Transverse colon (tissue), 4 donors: Measurements from ENCODE around the gene RNLS. TPM values are rescaled to one million over a fixed set of nuclear protein-coding genes. Genes with fewer than 3 reads are reported as not detected.

Source experiments
- DNase-seq: peaks from one replicate; pipeline ENCODE4 v3.0.0-alpha.2; 2019
- H3K27ac ChIP-seq, 4 donors: fragments of 200-600 bp; sonication (generic); 2 replicates each; pipeline ENCODE4 v1.5.1; 2016 to 2018; ENCODE audit warnings: inconsistent platforms in 4 of 4
- H3K27me3 ChIP-seq: fragments of 200-600 bp; sonication (generic); 2 replicates; pipeline ENCODE4 v1.5.1; 2017; ENCODE audit warnings: inconsistent platforms
- H3K36me3 ChIP-seq, 4 donors: fragments of 200-600 bp; sonication (generic); 2 replicates each; pipeline ENCODE4 v1.5.1; 2017 to 2019; ENCODE audit warnings: inconsistent platforms in 4 of 4
- H3K4me1 ChIP-seq, 4 donors: fragments of 200-600 bp; sonication (generic); 2 replicates each; pipeline ENCODE4 v1.5.1; 2017 to 2020; ENCODE audit warnings: inconsistent platforms in 4 of 4
- H3K4me3 ChIP-seq, 4 donors: fragments of 200-600 bp; sonication (generic); 1 replicate in 1 of 4; 2 replicates in 3 of 4; pipeline versions ENCODE4 v1.5.1 to v1.6.1; 2017 to 2019; ENCODE audit warnings: inconsistent platforms in 4 of 4
- H3K9me3 ChIP-seq, 2 donors: fragments of 200-600 bp; sonication (generic); 2 replicates each; pipeline ENCODE4 v1.5.1; 2017 to 2019; ENCODE audit warnings: inconsistent platforms in 2 of 2
- EP300 ChIP-seq: sonication (generic); formaldehyde crosslinking; IDR thresholded peaks from one replicate; pipeline ENCODE4 v1.6.1; 2017; ENCODE audit warnings: antibody characterized with exemption, low read depth
- POLR2A ChIP-seq: fragments of 450-650 bp; IDR thresholded peaks from one replicate; pipeline ENCODE4 v1.6.1; 2016; ENCODE audit warnings: antibody characterized with exemption, mild to moderate bottlenecking, moderate library complexity
- POLR2AphosphoS5 ChIP-seq, 3 donors: sonication (generic); formaldehyde crosslinking; IDR thresholded peaks; one replicate each; pipeline ENCODE4 v1.6.1; 2016; ENCODE audit warnings: antibody characterized with exemption in 3 of 3
- WGBS, 2 donors: methylation state at CpG; one replicate each; pipeline ENCODE4 v1.1.5; 2018; ENCODE audit warnings: low coverage in 1 of 2; 5-methylcytosine and 5-hydroxymethylcytosine counted together
- in situ Hi-C, 4 donors: fragments of 200-750 bp; cut with MboI; loops; one replicate each; pipeline versions ENCODE4 v1.15.0 to v1.15.1; 2017; ENCODE audit warnings: low sequenced_read_pairs in 3 of 4, low pct_ligation_motif_present in 1 of 4, low pct_unique_long_range_greater_than_20kb in 1 of 4
- intact Hi-C: fragments of 100-400 bp; cut with DNase I; formaldehyde crosslinking; loops from one replicate; pipeline ENCODE4 v1.15.1; 2023; ENCODE audit warnings: low total_unique reads
- total RNA-seq, 4 donors: library from RNA; depleted of rRNA; stranded (reverse); fragments of >200 nt; gene quantifications; one replicate each; pipeline ENCODE4 v1.1.0, GENCODE V29; 2016
- TF ChIP-seq, protein P1 (sequence below), 5 experiments: fragments of 200-600 bp in 3 of 5; fragments of 450-650 bp in 2 of 5; sonication (generic) in 3 of 5; IDR thresholded peaks; 1 replicate in 2 of 5; 2 replicates in 3 of 5; pipeline ENCODE4 v1.5.1; 2016 to 2017; ENCODE audit warnings: antibody characterized with exemption in 5 of 5, inconsistent platforms in 3 of 5, mild to moderate bottlenecking in 2 of 5, moderate library complexity in 1 of 5

The RNLS gene
- total RNA-seq, 4 donors from 2014 or later, result 2.4 to 78.2 (median 28.9) TPM

DNA sequence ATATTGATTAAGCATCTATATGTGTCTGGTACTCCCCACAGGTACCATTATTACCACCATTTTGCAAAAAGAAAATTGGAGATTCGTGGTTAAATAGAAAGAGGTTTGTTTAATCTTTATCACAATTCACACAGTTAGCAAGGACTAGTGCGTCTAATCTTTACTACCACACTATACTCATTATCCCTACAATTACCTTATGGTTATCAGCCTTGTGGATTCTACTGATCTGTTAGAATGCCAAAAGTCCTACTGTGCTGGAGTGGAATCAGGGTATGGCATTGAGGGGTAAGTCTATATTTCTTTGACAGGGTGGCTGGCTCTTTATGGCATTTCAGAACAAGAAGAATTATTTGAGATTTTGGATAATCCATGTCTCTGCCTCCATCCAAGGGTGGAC lies 156.1 kb downstream of the RNLS start:
- Histone ChIP-seq H3K27me3 (no peaks in the 10 kb centered on the region), H3K4me1 (peaks cover 0 to 11% (median 0%) of the 10 kb centered on the region in 4 donors), H3K36me3 (no peaks in the 10 kb centered on the region), H3K4me3 (no peak overlapping the region), H3K9me3 (no peaks in the 10 kb centered on the region), H3K27ac (no peak overlapping the region)
- in situ Hi-C loops, result no loop called here
- intact Hi-C loops, result no loop called here
- 51 to 54% methylated on average over 2 of the region's 2 CpGs for WGBS, 2 donors
- TF ChIP-seq, protein P1, sequence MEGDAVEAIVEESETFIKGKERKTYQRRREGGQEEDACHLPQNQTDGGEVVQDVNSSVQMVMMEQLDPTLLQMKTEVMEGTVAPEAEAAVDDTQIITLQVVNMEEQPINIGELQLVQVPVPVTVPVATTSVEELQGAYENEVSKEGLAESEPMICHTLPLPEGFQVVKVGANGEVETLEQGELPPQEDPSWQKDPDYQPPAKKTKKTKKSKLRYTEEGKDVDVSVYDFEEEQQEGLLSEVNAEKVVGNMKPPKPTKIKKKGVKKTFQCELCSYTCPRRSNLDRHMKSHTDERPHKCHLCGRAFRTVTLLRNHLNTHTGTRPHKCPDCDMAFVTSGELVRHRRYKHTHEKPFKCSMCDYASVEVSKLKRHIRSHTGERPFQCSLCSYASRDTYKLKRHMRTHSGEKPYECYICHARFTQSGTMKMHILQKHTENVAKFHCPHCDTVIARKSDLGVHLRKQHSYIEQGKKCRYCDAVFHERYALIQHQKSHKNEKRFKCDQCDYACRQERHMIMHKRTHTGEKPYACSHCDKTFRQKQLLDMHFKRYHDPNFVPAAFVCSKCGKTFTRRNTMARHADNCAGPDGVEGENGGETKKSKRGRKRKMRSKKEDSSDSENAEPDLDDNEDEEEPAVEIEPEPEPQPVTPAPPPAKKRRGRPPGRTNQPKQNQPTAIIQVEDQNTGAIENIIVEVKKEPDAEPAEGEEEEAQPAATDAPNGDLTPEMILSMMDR (IDR thresholded peaks at IDR 0.05), result no peak
- TF ChIP-seq POLR2AphosphoS5 (IDR thresholded peaks at IDR 0.05) (no peak), EP300 (no peak), POLR2A (no peak)
- no peak for DNase-seq

DNA sequence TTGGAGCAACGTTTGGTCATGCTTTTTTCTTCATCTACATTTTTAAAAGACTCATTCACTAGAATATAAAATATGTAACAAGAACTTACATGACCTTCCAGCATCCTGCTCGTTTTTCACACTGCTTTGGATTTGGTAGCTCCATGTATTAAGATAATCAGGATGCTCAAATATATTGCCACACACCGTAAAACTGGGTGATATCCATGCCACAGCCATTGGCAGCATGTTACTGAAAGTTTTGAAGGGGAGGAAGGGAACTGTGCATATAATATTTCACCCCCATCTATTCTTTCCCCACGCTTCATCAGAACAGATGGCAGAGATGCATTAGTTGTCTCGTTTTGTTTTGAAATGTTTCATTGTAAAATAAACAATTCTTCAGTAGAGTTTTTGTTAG lies 158.2 kb downstream of the RNLS start:
- in situ Hi-C loops (no loop called here), intact Hi-C loops (no loop called here)
- no peak overlapping the region for H3K4me3 ChIP-seq
- 54 to 59% methylated on average over 5 of the region's 5 CpGs for WGBS, 2 donors
- H3K27ac ChIP-seq, result no peak overlapping the region
- no peak for DNase-seq
- TF ChIP-seq POLR2AphosphoS5 (IDR thresholded peaks at IDR 0.05), result no peak
- no peak for TF ChIP-seq POLR2A
- no peak for TF ChIP-seq EP300
- TF ChIP-seq, protein P1 (IDR thresholded peaks at IDR 0.05), result no peak
- H3K27me3 ChIP-seq, result no peaks in the 10 kb centered on the region
- no peaks in the 10 kb centered on the region for H3K36me3 ChIP-seq
- no peaks in the 10 kb centered on the region for H3K9me3 ChIP-seq
- H3K4me1 ChIP-seq, result peaks cover 0 to 20% (median 2%) of the 10 kb centered on the region in 4 donors

DNA sequence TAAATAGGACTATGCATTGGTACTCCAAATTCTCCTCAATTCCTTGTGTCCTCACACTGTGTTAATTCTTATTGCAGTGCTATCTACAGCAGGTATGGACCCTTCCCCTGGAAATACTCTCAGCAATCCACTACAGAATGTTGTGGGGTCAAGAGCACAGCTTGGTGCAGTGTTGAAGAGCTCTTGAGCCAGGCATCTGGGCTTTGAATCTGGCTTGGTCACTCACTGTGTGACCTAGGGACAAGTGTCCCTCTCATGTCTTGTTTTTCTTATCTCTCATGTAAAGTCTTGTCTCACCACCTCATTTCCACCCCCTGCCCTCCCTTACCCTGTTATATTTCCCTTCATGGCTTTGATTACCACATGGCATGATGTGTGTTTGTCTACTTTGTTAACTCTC lies 159.4 kb downstream of the RNLS start:
- H3K27me3 ChIP-seq, result no peaks in the 10 kb centered on the region
- H3K36me3 ChIP-seq, result no peaks in the 10 kb centered on the region
- no peak overlapping the region for H3K4me3 ChIP-seq
- peaks cover 0 to 17% (median 2%) of the 10 kb centered on the region in 4 donors for H3K4me1 ChIP-seq
- in situ Hi-C loops, result no loop called here
- intact Hi-C loops, result no loop called here
- H3K9me3 ChIP-seq, result no peaks in the 10 kb centered on the region
- no peak for TF ChIP-seq EP300
- no peak for TF ChIP-seq POLR2A
- TF ChIP-seq POLR2AphosphoS5 (IDR thresholded peaks at IDR 0.05), result no peak
- TF ChIP-seq, protein P1 (IDR thresholded peaks at IDR 0.05), result no peak
- no peak for DNase-seq
- no peak overlapping the region for H3K27ac ChIP-seq

DNA sequence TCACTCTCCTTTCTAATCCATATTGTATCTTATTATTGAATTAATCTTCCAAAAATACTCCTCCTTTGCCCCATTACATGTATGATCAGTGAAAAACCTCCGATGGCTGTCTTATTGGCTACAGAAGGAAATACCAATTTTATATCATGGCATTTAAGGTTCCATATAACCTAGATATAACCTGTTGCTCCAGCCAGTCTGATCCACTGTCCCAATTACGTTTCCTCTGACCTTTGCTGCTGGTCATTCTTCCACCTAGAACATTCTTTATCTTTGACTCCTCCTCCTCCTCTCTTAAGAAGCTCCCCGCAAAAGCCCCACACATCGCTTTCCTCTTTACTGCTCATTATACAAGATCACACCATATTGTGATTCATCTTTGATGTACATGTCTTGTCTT lies 161.5 kb downstream of the RNLS start:
- TF ChIP-seq POLR2AphosphoS5 (IDR thresholded peaks at IDR 0.05), result no peak
- TF ChIP-seq POLR2A, result no peak
- TF ChIP-seq, protein P1 (IDR thresholded peaks at IDR 0.05), result no peak
- TF ChIP-seq EP300, result no peak
- DNase-seq, result no peak
- H3K4me1 ChIP-seq, result peaks cover 0 to 9% (median 2%) of the 10 kb centered on the region in 4 donors
- no peak overlapping the region for H3K4me3 ChIP-seq
- H3K27me3 ChIP-seq, result no peaks in the 10 kb centered on the region
- H3K36me3 ChIP-seq, result no peaks in the 10 kb centered on the region
- intact Hi-C loops, result no loop called here
- no peaks in the 10 kb centered on the region for H3K9me3 ChIP-seq
- no peak overlapping the region for H3K27ac ChIP-seq
- in situ Hi-C loops, result no loop called here
- 93 to 98% methylated on average over 4 of the region's 4 CpGs for WGBS, 2 donors
